NB4 (cell line): Measurements from ENCODE around the gene PDLIM7.

Experiments
- DNase-seq: peaks from one replicate; pipeline ENCODE4 v3.0.0; 2010; ENCODE audit warnings: low read depth
- H3K4me3 ChIP-seq: one replicate; pipeline ENCODE4 v1.5.1; 2011; ENCODE audit warnings: mild to moderate bottlenecking, low read depth, low read length, moderate library complexity
- CTCF ChIP-seq: IDR thresholded peaks from one replicate; pipeline ENCODE4 v1.5.1; 2012; ENCODE audit warnings: low read depth, low read length
- MAX ChIP-seq: IDR thresholded peaks from 2 replicates; pipeline ENCODE4 v1.6.1; 2011; ENCODE audit warnings: low read depth, low read length
- MYC ChIP-seq: IDR thresholded peaks from 2 replicates; pipeline ENCODE4 v1.6.1; 2011; ENCODE audit warnings: low read depth, low read length
- POLR2A ChIP-seq: IDR thresholded peaks from 2 replicates; pipeline ENCODE4 v1.6.1; 2011; ENCODE audit warnings: mild to moderate bottlenecking; ENCODE audit not compliant: insufficient read length; ENCODE audit errors: extremely low read depth

Gene PDLIM7

GRCh38 chr5:177496070-177496726, 1.2 kb downstream of the PDLIM7 start:
- TF ChIP-seq MYC (no peak), CTCF (no peak), MAX (no peak), POLR2A (no peak)
- DNase-seq = peak; percentile 40
- peak overlapping the region; percentile 58 for H3K4me3 ChIP-seq

- TF ChIP-seq MYC (no peak), POLR2A (no peak), MAX (no peak), CTCF (no peak)
- DNase-seq = peak; percentile 70
- H3K4me3 ChIP-seq = peak overlapping the region; percentile 58
These were observed 2.0 kb downstream of the PDLIM7 start for GRCh38 chr5:177495243-177496060.

GRCh38 chr5:177494346-177495195, 2.8 kb downstream of the PDLIM7 start:
- DNase-seq = peak; percentile 95
- H3K4me3 ChIP-seq = no peak overlapping the region
- TF ChIP-seq POLR2A = no peak
- peak; percentile 24 for TF ChIP-seq CTCF
- peak; percentile 30; the same call in 1 of the 2 replicates for TF ChIP-seq MYC

GRCh38 chr5:177493795-177494345, 3.5 kb downstream of the PDLIM7 start:
- no peak for TF ChIP-seq CTCF
- no peak for TF ChIP-seq MYC
- no peak for DNase-seq
- H3K4me3 ChIP-seq = no peak overlapping the region

GRCh38 chr5:177492841-177493240, 4.6 kb downstream of the PDLIM7 start:
- DNase-seq = no peak
- TF ChIP-seq MYC (no peak), CTCF (no peak)
- H3K4me3 ChIP-seq = no peak overlapping the region
